Adrenal gland (tissue), 5 donors: ENCODE measurements around the gene SPRYD7.

Experiments used
- POLR2A ChIP-seq, 2 donors: fragments of 450-650 bp; IDR thresholded peaks; one replicate each; pipeline ENCODE4 v1.6.1; 2017; ENCODE audit warnings: antibody characterized with exemption in 2 of 2, mild to moderate bottlenecking in 2 of 2, moderate library complexity in 1 of 2
- TF ChIP-seq, protein P1 (sequence below), 6 experiments: fragments of 450-650 bp in 4 of 6; fragments of 200-600 bp in 2 of 6; sonication (generic) in 1 of 6; IDR thresholded peaks; 1 replicate in 5 of 6; 2 replicates in 1 of 6; pipeline versions ENCODE4 v1.5.1 to v1.8.0; 2016 to 2021; ENCODE audit warnings: antibody characterized with exemption in 6 of 6, mild to moderate bottlenecking in 2 of 6, moderate library complexity in 1 of 6
- donor health status: DM: no; HTN: no; CAD: no.

DNA sequence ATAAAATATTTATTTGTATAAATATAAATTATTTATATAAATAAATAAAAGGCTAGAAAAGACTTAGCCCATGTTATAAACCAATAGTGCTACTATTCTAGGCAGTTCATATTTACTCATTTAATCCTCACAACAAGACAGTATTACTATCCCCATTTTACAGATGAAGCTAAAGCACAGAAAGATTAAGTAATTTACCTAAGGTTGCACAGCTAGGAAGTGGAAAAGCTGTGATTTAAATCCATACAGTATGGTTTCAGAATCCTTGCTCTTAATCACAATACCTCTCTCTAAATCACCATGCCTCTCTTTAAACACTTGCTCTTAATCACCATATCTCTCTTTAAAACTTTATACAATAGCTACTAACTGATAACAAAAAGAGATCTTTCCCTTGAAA lies 13.8 kb downstream of the SPRYD7 start:
- no peak for TF ChIP-seq POLR2A (IDR thresholded peaks at IDR 0.05)
- TF ChIP-seq, protein P1, sequence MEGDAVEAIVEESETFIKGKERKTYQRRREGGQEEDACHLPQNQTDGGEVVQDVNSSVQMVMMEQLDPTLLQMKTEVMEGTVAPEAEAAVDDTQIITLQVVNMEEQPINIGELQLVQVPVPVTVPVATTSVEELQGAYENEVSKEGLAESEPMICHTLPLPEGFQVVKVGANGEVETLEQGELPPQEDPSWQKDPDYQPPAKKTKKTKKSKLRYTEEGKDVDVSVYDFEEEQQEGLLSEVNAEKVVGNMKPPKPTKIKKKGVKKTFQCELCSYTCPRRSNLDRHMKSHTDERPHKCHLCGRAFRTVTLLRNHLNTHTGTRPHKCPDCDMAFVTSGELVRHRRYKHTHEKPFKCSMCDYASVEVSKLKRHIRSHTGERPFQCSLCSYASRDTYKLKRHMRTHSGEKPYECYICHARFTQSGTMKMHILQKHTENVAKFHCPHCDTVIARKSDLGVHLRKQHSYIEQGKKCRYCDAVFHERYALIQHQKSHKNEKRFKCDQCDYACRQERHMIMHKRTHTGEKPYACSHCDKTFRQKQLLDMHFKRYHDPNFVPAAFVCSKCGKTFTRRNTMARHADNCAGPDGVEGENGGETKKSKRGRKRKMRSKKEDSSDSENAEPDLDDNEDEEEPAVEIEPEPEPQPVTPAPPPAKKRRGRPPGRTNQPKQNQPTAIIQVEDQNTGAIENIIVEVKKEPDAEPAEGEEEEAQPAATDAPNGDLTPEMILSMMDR (IDR thresholded peaks at IDR 0.05) = no peak
